Stimulated activated CD8-positive, alpha-beta memory T cell treated with anti-CD3 and anti-CD28 coated beads, Interleukin-12 subunit alpha, Interleukin-12 subunit beta, amount 100 ng/mL, for 24 hours (primary cell): ENCODE measurements around the gene TMEM132E.

Experiments
- DNase-seq: peaks from one replicate; pipeline ENCODE4 v3.0.0-alpha.2; 2020; ENCODE audit errors: extremely low read depth

TMEM132E gene

GRCh38 chr17:34665150-34665806 lies 85.9 kb downstream of the TMEM132E start:
- no peak for DNase-seq

GRCh38 chr17:34665819-34666763 lies 86.7 kb downstream of the TMEM132E start:
- no peak for DNase-seq

- no peak for DNase-seq
Measured at GRCh38 chr17:34667656-34668055, 88.3 kb downstream of the TMEM132E start.

DNA sequence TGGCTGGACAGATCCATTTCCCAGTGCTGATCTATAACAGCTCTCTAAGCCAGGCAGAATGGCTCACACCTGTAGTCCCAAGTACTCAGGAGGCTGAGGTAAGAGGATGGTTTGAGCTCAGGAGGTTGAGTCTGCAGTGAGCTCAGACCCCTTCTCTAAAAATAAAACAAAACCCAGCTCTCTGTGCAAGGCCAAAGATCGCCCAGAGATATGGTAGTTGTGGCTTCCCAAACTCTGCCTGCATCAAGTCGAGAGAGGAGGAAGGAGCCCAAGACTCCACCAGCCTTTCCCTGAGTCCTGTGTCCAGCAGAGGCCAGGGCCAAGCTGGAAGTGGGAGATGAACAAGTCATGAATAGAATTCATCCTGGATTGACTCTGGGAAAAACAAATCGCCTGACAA lies 88.8 kb downstream of the TMEM132E start:
- no peak for DNase-seq

DNA sequence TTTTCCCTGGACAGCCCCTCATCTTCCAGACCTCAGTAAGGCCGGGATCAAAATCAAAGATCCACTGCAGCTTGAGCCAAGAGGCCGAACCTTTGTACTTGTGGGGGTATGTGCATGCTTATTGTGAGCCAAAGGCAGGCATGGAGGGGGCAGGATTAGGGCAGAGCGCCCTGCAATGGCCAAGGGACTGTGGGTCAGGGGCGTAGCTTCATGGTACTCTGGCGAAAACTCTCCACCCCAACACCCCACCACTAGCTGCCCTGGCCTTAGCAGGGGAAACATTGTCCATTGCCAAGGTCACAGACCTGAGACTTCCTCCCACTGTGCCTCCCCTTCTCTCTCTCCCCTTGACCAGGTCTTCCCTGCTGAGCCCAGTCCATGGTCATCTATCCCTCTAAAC lies 90.1 kb downstream of the TMEM132E start:
- DNase-seq: no peak

- DNase-seq: no peak
Measured at GRCh38 chr17:34670618-34671017, 91.2 kb downstream of the TMEM132E start.

DNA sequence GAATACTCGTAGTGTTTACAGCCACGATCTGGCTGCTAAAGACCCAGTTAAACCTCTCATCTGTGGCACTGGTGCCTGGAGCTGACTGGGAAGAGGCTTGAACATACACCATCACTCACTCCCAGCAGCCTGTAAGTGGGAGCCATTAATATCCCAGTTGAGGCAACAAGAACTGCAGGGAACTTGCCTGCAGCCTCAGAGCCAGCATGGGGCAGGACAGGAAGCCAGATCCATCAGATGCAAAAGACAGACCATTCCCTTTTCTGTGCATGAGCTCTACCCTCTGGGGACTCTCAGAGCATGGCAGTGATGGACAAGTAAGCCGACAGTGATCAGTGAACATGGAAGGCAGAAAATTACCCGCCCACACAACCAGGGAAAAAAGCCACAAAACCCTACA lies 91.8 kb downstream of the TMEM132E start:
- no peak for DNase-seq

DNA sequence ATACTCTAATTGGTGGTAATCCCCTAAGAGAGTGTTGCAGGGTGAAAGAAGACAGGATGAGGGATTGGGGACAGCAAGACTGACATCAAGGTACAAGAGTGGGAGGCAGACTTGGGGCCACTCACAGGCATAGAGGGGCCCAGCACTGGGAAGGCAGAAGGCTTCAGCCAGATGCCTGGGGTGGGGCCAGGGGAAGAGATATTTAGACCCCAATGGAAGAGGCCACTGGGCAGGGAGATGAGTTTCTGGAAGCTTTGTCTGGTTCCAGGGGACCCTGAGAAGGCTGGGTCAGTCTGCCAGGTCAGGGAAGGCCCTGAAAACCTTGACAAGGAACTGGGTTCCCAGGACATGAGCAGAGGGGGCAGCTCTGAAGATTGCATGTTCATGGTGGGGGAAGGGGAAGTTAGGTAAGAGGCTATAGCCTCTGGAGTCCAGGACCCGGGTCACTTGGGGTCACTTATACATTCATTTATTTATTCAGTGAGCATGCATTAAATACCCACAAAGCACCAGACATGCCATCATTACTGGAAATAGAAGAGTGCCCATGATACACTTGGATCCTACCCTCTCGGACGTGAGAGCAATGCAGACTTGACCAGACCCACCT lies 92.9 kb downstream of the TMEM132E start:
- no peak for DNase-seq

DNA sequence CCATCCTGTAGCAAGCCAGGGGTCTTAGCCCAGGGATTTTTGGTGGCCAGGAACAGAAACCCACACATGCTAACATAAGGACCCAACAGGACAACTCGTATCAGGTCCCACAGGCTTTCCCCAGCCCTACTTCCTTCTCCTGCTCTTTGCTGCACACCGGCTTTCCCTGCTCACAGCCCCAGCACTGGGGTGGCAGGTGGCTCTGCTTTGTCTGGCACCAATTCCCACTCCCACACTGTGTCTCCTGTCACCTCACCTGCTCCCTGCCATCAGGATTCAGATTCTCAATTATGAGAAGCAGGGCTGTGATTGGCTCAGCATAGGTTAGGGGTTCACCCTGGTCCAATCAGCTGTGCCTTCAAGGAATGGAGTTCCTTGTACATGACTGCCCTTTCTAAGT lies 94.1 kb downstream of the TMEM132E start:
- DNase-seq: no peak

- no peak for DNase-seq
Measured at GRCh38 chr17:34673995-34674890, 94.9 kb downstream of the TMEM132E start.

- no peak for DNase-seq
Measured at GRCh38 chr17:34675143-34675542, 95.8 kb downstream of the TMEM132E start.

GRCh38 chr17:34675605-34676004 lies 96.2 kb downstream of the TMEM132E start:
- no peak for DNase-seq

GRCh38 chr17:34680151-34680550 lies 100.8 kb downstream of the TMEM132E start:
- DNase-seq: no peak

DNA sequence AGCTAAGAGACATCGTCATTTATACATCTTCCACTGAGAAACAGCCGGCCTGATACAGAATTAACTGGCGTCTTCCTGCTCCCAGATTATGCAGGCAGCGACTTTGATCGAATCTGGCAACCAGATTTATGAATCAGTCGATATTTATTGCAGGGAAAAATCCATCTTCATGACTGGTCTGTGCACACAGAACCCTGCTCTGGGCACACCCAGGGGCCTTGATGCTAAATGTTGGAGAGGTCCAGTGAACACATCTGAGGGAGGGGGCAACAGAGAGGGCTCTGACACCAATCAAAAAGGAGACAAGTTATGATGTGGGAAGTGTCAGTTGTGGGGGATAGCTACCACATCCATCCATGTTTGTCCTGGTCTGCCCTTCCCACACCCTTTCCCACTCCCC lies 102.9 kb downstream of the TMEM132E start:
- no peak for DNase-seq

DNA sequence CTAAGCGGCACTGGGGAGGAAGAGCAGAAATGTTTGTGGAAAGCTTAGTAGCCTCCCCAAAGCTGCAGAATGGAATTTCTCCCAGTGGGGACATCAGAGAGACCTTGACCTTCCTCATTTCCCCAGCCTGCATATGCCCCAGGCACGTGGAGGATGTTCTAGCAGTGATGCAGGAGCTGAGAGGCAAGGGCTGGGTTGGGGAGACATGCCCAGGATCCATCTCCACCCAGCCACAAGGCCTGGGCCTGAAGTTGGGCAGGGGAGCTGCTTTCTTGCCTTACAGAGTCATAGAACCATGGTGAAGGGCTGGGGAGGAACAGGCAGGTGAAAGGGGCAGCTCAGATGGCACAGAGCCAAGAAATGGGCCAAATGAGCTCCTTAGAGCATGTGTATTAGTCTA lies 104.0 kb downstream of the TMEM132E start:
- DNase-seq: no peak
